T-helper 1 cell treated with Interleukin-12 subunit alpha and Interleukin-12 subunit beta and Interleukin-4 antibody, amounts not matched to agents 30 ng/mL and 1 ng/mL, for 36 hours (primary cell): Measurements from ENCODE around the gene FER. TPM values are rescaled to one million over a fixed set of nuclear protein-coding genes. Genes with fewer than 3 reads are reported as not detected.
"Not testable (repeated sequence)": the region's sequence is repeated elsewhere in the genome, so short reads cannot be mapped to it uniquely, and the experiment has no call there.

Experiments used
- intact Hi-C: fragments of 100-400 bp; cut with micrococcal nuclease; formaldehyde crosslinking; loops from one replicate; pipeline ENCODE4 v1.15.1; 2024
- total RNA-seq: library from RNA; stranded (reverse); gene quantifications from 2 replicates; pipeline ENCODE4 v1.2.3, GENCODE V29; 2022

The FER gene
- total RNA-seq, 1 donor from 2014 or later, result 2.3 TPM

- intact Hi-C loops, result no loop called here
Observed at GRCh38 chr5:108869066-108869465, 121.4 kb downstream of the FER start.

- intact Hi-C loops, result no loop called here
Observed at GRCh38 chr5:108876451-108876850, 128.8 kb downstream of the FER start.

DNA sequence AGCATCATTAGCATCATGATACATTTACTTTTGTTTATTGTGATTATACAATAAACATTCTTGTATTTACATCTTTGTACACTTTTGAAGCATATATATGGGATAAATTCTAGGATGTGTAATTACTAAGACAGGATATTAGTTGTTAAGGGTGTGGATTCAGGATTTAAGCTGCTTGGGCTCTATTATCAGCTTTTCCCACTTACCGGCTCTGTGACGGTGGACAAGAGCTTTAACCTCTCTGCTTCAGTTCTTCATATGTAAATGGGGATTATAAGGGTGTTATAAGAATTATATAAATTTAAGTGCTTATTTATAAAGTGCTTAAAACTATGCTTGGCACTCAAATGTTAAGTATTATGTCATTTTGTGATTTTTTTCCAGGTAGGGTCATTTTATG lies 131.1 kb downstream of the FER start:
- intact Hi-C loops, result no loop called here

- intact Hi-C loops, result no loop called here
Observed at GRCh38 chr5:108881133-108881532, 133.4 kb downstream of the FER start.

DNA sequence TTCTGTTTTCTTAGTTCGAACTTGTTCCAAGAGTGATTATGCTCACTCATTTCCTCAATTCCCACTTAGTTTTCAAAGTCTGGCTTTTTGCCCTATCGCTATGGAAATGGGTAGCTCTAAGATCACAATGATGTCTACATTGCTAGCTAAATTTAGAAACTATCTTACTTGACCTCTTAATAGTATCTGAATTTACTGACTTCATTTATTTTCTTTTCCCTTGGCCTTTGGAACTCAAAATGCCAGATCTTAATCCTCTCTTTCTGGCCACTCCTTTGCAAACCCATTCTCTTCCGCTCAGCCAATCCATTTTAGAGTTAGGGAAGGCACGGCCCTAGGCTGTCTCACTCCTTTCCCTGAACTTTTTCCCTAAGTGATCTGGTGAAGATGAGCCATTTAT lies 137.0 kb downstream of the FER start:
- intact Hi-C loops, result no loop called here

DNA sequence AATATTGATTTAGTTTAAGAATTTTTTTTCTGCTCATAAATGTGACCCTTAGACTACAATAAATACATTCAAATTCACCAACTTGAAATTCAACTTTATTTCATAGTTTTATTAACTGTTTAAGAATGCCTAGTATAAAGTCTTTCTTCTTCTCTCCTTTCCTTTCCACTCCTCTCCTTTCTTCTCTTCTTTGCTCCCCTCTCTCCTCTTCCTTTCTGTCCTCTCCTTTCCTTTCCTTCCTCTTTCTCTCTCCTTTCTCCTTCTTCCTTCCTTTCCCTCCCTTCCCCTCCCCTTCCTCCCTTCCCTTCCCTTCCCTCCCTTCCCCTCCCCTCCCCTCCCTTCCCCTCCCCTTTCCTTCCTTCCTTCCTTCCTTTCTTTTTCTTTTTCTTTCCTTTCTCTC lies 150.6 kb downstream of the FER start:
- intact Hi-C loops, result no loop called here

GRCh38 chr5:108898707-108899106 lies 151.0 kb downstream of the FER start:
- intact Hi-C loops, result no loop called here

DNA sequence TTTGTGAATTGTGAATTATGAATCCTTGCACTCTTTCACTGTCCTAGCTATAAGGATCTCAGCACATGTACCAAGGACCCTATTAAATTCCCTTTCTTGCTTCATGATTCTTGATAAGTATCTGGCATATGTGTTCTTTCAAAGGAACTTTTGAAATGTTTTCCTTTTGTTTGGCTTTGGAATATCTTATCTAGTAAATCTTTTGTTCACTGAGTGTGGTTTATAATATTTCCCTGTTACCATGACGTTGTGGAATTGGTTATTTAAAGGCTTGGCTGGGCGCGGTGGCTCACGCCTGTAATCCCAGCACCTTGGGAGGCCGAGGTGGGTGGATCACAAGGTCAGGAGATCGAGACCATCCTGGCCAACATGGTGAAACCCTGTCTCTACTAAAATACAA lies 151.5 kb downstream of the FER start:
- intact Hi-C loops, result not testable (repeated sequence)

DNA sequence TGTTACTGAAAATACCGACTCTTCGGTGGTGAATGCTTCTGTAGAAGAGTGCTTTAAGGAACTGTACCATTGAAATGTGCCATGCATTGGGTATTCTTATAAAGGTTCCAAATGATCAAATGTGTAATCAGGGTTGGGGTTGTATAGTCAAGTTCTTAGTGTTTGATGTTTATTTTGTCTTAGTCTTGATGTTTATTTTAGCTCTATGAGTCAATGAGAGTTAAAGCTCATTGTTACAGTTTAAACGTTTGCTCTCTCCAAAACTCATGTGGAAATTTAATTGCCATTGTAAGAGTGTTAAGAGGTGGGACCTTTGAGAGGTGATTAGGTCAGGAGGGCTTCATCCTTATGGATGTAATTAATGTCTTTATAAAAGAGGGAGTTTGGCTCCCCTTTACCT lies 153.0 kb downstream of the FER start:
- intact Hi-C loops, result no loop called here

- intact Hi-C loops, result no loop called here
Observed at GRCh38 chr5:108905805-108906204, 158.1 kb downstream of the FER start.

GRCh38 chr5:108910627-108911026 lies 162.9 kb downstream of the FER start:
- intact Hi-C loops, result loop anchor here (10.0 kb wide), 1 partner anchor 226 kb away; no protein-coding TSS in a partner anchor

- intact Hi-C loops, result loop anchor here (10.0 kb wide), 1 partner anchor 226 kb away; no protein-coding TSS in a partner anchor
Observed at GRCh38 chr5:108911055-108911454, 163.4 kb downstream of the FER start.

GRCh38 chr5:108917596-108917995 lies 169.9 kb downstream of the FER start:
- intact Hi-C loops, result loop anchor here (10.0 kb wide), 1 partner anchor 233 kb away; no protein-coding TSS in a partner anchor

GRCh38 chr5:108919591-108920326 lies 172.1 kb downstream of the FER start:
- intact Hi-C loops, result loop anchor here (1.0 to 10.0 kb wide), 5 partner anchors 235 to 1705 kb away; partner anchors contain the start of gene MAN2A1

DNA sequence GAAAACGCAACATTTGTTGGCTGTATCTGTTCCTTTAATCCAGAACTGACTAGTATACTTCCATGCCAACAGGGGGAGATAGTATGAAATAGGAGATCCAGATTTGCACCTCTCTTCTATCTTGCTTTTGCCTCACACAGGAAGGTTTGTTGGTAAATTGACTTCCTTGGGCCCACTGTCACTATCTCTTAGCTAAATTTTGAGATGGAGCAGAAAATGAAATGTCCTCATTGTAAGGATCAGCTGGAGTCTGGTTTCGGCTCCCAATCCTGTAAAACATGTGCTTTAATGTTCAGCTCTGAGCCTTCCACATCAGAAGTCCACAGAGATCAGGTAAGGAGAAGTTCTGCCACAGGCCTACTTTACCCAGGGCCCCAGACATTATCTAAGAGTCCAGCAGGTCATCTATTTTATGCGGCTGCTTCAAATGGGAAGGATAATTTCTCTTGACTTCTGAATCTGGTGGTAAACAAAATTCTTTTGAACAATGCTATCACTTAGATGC lies 176.8 kb downstream of the FER start:
- intact Hi-C loops, result loop anchor here (10.0 kb wide), 1 partner anchor 1700 kb away; no protein-coding TSS in a partner anchor

DNA sequence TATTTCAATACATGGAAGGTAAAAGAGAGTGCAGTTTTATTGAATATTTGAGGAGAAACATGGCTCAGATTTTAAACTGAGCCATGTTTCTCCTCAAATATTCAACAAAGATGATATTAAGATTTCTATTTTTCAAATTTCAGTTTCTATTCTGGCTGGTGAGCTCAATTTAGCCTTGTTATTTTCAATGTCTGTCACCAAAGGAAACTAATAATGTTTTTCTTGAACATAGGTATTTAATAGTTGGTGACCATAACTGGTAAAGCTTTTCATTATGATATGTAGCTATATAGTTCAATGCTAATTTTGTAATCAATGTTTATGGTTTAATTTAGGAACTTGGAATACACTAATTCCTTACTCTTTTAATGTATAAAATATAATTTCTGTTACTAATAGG lies 177.4 kb downstream of the FER start:
- intact Hi-C loops, result loop anchor here (10.0 kb wide), 1 partner anchor 1700 kb away; no protein-coding TSS in a partner anchor

DNA sequence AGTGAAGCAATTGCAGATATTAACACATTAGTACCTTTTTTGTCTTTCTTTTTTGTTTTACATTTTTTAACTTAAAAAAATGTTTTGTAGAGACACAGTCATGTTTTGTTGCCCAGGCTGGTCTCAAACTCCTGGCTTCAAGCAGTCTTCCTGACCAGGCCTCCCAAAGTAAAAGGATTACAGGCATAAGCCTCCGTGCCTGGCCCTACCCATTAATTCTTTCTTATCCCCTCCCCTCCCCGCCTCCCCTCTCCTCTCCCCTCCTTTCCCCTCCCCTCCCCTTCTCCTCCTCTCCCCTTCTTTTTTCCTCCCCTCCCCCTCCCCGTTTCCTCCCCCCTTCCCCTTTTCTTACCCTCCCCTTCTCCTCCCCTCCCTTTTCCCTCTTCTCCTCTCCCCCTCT lies 182.4 kb downstream of the FER start:
- intact Hi-C loops, result no loop called here

DNA sequence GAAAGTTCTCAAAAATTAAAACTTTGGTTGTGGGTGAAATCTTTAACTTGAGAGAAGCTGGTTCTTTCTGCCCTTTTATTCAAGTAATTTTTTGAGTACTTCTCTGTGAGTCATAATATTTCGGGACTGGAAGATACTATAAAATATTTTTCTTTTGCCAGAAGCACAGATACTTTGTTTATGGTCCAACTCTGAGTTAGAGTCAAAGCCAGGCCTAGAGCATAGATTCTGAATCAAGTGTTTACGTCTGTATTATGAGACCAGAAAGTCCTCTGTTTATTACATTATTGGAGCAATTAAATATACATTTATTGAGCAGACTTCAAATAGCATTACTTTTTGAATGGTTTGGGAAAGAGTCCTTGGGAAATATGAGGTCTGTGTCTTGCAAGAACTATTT lies 187.9 kb downstream of the FER start:
- intact Hi-C loops, result no loop called here

- intact Hi-C loops, result no loop called here
Observed at GRCh38 chr5:108937221-108937620, 189.5 kb downstream of the FER start.

GRCh38 chr5:108940506-108940905 lies 192.8 kb downstream of the FER start:
- intact Hi-C loops, result no loop called here

- intact Hi-C loops, result no loop called here
Observed at GRCh38 chr5:108941746-108942145, 194.0 kb downstream of the FER start.

DNA sequence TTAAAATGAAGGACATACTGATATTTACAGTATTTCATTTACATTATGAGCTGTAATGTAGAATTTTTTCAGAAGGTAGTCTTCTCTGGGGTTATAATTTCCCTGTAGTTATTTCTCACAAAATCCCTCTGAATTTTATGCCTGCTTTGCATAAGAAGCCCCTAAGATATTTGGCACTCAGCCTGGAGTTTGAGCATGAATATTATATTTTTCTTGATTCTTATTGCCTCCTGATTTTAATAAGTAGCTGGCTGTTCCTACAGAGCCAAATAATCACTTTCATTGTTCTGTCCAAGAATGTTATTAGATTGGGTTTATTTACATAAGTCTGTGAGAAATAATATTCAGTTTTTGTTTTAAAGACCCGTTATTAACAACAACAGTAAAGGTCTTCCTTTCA lies 195.0 kb downstream of the FER start:
- intact Hi-C loops, result no loop called here

- intact Hi-C loops, result no loop called here
Observed at GRCh38 chr5:108945094-108945493, 197.4 kb downstream of the FER start.
